ENCODE measurements around the gene ZFTA. TPM values are rescaled to one million over a fixed set of nuclear protein-coding genes. Genes with fewer than 3 reads are reported as not detected.

The ZFTA gene
- total RNA-seq, result 10 to 100 TPM; 14.7 to 29.7 (median 18.6) TPM

DNA sequence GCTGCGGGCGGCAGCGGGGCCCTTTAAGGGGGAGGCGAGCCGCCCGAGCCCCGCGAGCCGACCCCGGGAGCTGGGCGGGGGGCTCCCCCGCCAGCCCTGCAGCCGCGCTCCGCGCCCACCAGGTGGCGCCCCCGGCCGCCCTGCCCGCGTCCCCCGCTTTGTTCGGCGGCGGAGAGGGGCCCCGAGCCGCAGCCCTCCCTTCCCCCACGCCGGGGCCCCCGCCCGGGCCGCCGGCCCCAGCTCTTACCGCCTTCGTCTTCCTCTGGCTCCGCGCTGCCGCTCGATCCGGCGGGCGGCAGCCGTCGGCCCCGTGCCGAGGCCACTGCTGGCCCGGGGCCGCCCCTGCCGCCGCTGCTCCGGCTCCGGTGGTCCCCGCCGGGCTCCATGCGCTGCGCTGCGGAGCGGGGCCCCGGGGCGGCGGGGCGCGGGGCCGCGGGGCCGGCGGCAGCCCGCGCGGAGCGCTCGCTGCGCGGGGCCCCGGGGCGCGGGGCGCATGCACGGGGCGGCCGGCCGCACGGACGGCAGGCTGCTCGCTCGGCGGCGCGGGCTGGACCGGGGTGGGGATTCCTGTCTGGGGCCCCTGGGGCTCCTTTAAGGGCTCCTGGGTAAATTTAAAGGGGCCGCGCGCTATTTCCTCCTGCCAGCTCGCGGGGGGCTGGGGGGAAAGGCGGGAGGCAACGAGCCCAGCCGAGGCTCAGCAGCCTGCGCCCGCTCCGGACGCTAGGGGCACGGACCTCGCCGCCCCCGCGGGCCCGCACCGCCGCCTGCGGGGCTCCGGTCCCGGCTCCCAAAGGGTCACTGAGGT lies at the start of gene ZFTA:
TSS of gene ZFTA (minus strand) at position 539 of the 805 bp plus-strand sequence. CDS start at position 386, 153 bp downstream.
- Histone ChIP-seq H3K27me3 (no peaks in the 10 kb centered on the region), H3K9me3 (no peaks in the 10 kb centered on the region), H3K36me3 (no peaks in the 10 kb centered on the region), H3K4me1 (peaks cover 23 to 40% of the 10 kb centered on the region in 2 donors), H3K27ac (peak within 1 kb of the TSS; percentile 82 to 92 (median 83)), H3K4me3 (replicated peaks in 1 of 3) (peak within 1 kb of the TSS; percentile 53 to 87 (median 81))
- TF ChIP-seq POLR2A (IDR thresholded peaks at IDR 0.05), result no peak
- TF ChIP-seq, protein P1, sequence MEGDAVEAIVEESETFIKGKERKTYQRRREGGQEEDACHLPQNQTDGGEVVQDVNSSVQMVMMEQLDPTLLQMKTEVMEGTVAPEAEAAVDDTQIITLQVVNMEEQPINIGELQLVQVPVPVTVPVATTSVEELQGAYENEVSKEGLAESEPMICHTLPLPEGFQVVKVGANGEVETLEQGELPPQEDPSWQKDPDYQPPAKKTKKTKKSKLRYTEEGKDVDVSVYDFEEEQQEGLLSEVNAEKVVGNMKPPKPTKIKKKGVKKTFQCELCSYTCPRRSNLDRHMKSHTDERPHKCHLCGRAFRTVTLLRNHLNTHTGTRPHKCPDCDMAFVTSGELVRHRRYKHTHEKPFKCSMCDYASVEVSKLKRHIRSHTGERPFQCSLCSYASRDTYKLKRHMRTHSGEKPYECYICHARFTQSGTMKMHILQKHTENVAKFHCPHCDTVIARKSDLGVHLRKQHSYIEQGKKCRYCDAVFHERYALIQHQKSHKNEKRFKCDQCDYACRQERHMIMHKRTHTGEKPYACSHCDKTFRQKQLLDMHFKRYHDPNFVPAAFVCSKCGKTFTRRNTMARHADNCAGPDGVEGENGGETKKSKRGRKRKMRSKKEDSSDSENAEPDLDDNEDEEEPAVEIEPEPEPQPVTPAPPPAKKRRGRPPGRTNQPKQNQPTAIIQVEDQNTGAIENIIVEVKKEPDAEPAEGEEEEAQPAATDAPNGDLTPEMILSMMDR (IDR thresholded peaks at IDR 0.05), result peak in 4 of 6 experiments; percentile 45 to 99 (median 88)
- intact Hi-C loops (cut with DNase I), result loop anchor here (5.0 to 10.0 kb wide), 2 partner anchors 46 to 174 kb away; partner anchors contain the start of gene SPINDOC
- no CpG with 5 or more reads among the region's 113 CpGs for WGBS, 2 donors
- DNase-seq, result peak; percentile 70 to 72

DNA sequence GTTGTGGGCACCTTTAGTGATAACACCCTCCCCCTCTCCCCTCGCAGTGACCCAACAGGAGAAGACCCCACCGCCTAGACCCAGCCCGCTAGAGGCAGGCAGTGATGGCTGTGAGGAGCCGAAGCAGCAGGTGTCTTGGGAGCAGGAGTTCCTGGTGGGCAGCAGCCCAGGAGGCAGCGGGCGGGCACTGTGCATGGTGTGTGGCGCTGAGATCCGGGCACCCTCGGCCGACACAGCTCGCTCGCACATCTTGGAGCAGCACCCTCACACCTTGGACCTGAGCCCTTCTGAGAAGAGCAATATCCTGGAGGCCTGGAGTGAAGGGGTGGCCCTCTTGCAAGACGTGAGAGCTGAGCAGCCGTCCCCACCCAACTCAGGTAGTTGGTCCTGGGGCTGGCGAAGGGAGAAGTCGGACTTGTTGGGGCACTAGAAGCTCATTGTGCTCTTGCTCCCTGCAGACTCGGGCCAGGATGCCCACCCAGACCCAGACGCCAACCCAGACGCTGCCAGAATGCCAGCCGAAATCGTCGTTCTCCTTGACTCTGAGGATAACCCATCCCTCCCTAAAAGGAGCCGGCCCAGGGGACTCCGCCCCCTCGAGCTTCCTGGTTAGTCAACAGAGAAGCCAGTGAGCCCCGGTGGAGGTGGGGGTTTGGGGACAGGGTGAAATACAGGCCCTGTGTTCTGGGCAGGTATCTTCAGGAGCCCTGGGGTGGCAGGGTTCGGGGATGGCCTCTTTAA lies 49.4 kb upstream of the ZFTA start:
- DNase-seq, result no peak
- TF ChIP-seq, protein P1 (IDR thresholded peaks at IDR 0.05), result no peak
- no peak for TF ChIP-seq POLR2A (IDR thresholded peaks at IDR 0.05)

DNA sequence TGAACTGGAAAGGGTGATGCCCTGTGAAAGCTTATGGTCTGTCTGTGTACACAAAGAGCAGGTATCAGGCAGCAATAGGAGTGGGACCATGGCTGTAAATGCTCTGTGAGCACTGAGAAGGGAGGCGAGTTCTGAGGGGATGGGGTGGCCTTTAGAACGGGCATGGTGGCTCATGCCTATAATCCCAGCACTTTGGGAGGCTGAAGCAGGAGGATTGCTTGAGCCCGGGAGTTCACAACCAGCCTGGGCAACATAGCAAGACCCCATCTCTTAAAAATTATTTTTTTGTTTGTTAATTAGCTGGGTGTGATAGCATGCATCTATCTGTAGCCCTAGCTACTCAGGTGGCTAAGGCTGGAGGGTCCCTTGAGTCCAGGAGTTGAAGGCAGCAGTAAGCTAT lies 48.2 kb upstream of the ZFTA start:
- no peak overlapping the region for H3K27ac ChIP-seq
- 92 to 97% methylated on average over 3 of the region's 3 CpGs for WGBS, 2 donors
- peaks cover 33 to 36% of the 10 kb centered on the region in 2 donors for H3K36me3 ChIP-seq
- no peak overlapping the region for H3K4me3 ChIP-seq (replicated peaks in 1 of 3)
- intact Hi-C loops (cut with DNase I), result loop anchor here (10.0 kb wide), 1 partner anchor 52 kb away; the partner anchor contains the start of gene ZFTA
- no peaks in the 10 kb centered on the region for H3K27me3 ChIP-seq
- DNase-seq, result no peak
- H3K4me1 ChIP-seq, result peaks cover 10 to 13% of the 10 kb centered on the region in 2 donors
- TF ChIP-seq, protein P1 (IDR thresholded peaks at IDR 0.05), result no peak
- no peak for TF ChIP-seq POLR2A (IDR thresholded peaks at IDR 0.05)
- H3K9me3 ChIP-seq, result no peaks in the 10 kb centered on the region

More for the DNA sequence above, 49.4 kb upstream of the ZFTA start:
- Histone ChIP-seq H3K27me3 (no peaks in the 10 kb centered on the region), H3K36me3 (peaks cover 40 to 43% of the 10 kb centered on the region in 2 donors), H3K9me3 (no peaks in the 10 kb centered on the region), H3K4me3 (replicated peaks in 1 of 3) (no peak overlapping the region), H3K4me1 (peaks cover 4 to 13% of the 10 kb centered on the region in 2 donors), H3K27ac (no peak overlapping the region)
- WGBS, 2 donors, result 90 to 95% methylated on average over 23 to 27 of the region's 27 CpGs
- intact Hi-C loops (cut with DNase I), result loop anchor here (10.0 kb wide), 1 partner anchor 53 kb away; the partner anchor contains the start of gene ZFTA

DNA sequence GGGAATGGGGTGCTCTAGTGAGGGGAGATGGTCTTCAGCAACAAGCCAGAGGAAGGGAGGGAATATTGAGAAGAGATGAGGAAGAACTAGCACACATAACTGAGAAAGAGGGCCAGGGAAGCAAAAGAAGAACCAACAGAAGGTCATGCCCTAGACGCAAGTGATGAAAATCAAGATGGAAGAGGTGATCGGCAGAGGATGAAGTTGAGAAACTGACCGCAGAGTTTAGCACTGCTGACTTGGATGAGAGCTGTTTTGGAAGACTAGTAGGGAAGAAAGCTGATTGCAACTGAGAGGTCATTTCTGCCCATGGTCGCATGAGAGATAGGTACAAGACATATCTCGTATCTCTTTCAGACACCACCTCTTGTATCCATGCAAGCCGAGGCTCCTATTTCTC lies 47.6 kb upstream of the ZFTA start:
- no peaks in the 10 kb centered on the region for H3K9me3 ChIP-seq
- intact Hi-C loops (cut with DNase I), result loop anchor here (10.0 kb wide), 1 partner anchor 51 kb away; the partner anchor contains the start of gene ZFTA

More for the DNA sequence above, 47.6 kb upstream of the ZFTA start:
- H3K27ac ChIP-seq, result no peak overlapping the region
- H3K4me3 ChIP-seq (replicated peaks in 1 of 3), result no peak overlapping the region
- H3K4me1 ChIP-seq, result peaks cover 10 to 13% of the 10 kb centered on the region in 2 donors
- WGBS, 2 donors, result 94 to 97% methylated on average over 6 of the region's 6 CpGs
- H3K36me3 ChIP-seq, result peaks cover 27 to 30% of the 10 kb centered on the region in 2 donors
- DNase-seq, result no peak
- H3K27me3 ChIP-seq, result no peaks in the 10 kb centered on the region
- TF ChIP-seq, protein P1 (IDR thresholded peaks at IDR 0.05), result no peak
- TF ChIP-seq POLR2A (IDR thresholded peaks at IDR 0.05), result no peak
